Stimulated activated CD4-positive, alpha-beta T cell treated with anti-CD3 and anti-CD28 coated beads, Interleukin-2, amount 100 ng/mL, for 4 hours (primary cell): ENCODE results near the gene BRSK2.
"Not testable (repeated sequence)": the region's sequence is repeated elsewhere in the genome, so short reads cannot be mapped to it uniquely, and the experiment has no call there.

Experiments used
- DNase-seq: peaks from one replicate; pipeline ENCODE4 v3.0.0-alpha.2; 2020; ENCODE audit warnings: low read depth

The BRSK2 gene

GRCh38 chr11:1389932-1390568, at the start of gene BRSK2:
TSS of gene BRSK2 (plus strand) at chr11:1389934. CDS start at chr11:1390285, 351 bp downstream.
- no peak for DNase-seq

- DNase-seq: no peak
Measured at GRCh38 chr11:1340111-1340510, 49.6 kb upstream of the BRSK2 start.

GRCh38 chr11:1341226-1341625, 48.5 kb upstream of the BRSK2 start:
- DNase-seq: not testable (repeated sequence)

GRCh38 chr11:1341928-1342524, 47.7 kb upstream of the BRSK2 start:
- no peak for DNase-seq

GRCh38 chr11:1342946-1343345, 46.8 kb upstream of the BRSK2 start:
- DNase-seq: no peak

GRCh38 chr11:1343391-1344055, 46.2 kb upstream of the BRSK2 start:
- no peak for DNase-seq

GRCh38 chr11:1344056-1344635, 45.6 kb upstream of the BRSK2 start:
- DNase-seq: no peak

GRCh38 chr11:1345737-1346513, 43.8 kb upstream of the BRSK2 start:
- DNase-seq: no peak

- no peak for DNase-seq
Measured at GRCh38 chr11:1346669-1347390, 42.9 kb upstream of the BRSK2 start.

GRCh38 chr11:1347411-1347999, 42.2 kb upstream of the BRSK2 start:
- not testable (repeated sequence) for DNase-seq

GRCh38 chr11:1348146-1348795, 41.5 kb upstream of the BRSK2 start:
- no peak for DNase-seq

- DNase-seq: no peak
Measured at GRCh38 chr11:1348796-1349326, 40.9 kb upstream of the BRSK2 start.

GRCh38 chr11:1349327-1350041, 40.2 kb upstream of the BRSK2 start:
- DNase-seq: no peak

GRCh38 chr11:1350086-1350725, 39.5 kb upstream of the BRSK2 start:
- DNase-seq: no peak

GRCh38 chr11:1351278-1351937, 38.3 kb upstream of the BRSK2 start:
- no peak for DNase-seq

- DNase-seq: no peak
Measured at GRCh38 chr11:1352696-1353382, 36.9 kb upstream of the BRSK2 start.

GRCh38 chr11:1353383-1354124, 36.2 kb upstream of the BRSK2 start:
- no peak for DNase-seq
